D341Med (cell line): ENCODE data around the gene LRMDA.
"Not testable (repeated sequence)": the region's sequence is repeated elsewhere in the genome, so short reads cannot be mapped to it uniquely, and the experiment has no call there.

Experiments
- DNase-seq: peaks from one replicate; pipeline ENCODE4 v3.0.0; 2012; ENCODE audit warnings: low spot score

Gene LRMDA

GRCh38 chr10:76051007-76051936, 619.8 kb downstream of the LRMDA start:
- DNase-seq: no peak

- no peak for DNase-seq
These were observed 621.5 kb downstream of the LRMDA start for GRCh38 chr10:76052682-76053503.

- no peak for DNase-seq
These were observed 624.0 kb downstream of the LRMDA start for GRCh38 chr10:76055466-76055865.

DNA sequence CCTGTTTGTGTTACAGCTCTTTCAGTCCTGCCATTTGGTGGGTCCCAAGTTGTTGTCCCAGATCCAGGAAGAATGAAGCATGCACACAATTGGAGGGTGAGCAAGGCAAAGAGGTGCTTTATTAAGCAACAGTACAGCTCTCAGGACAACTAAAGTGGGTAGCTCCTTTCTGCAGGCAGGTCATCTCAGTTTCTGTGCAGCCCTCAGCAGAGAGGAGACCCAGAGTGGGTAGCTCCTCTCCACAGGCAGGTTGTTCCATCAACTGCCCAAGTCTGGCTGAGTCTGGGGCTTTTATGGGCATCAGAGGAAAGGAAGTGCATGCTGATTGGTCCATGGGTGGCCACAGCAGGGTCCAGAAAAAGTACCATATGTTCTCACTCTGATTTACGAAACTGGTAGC, 624.5 kb downstream of the LRMDA start:
- no peak for DNase-seq

GRCh38 chr10:76060993-76061392, 629.6 kb downstream of the LRMDA start:
- not testable (repeated sequence) for DNase-seq

- DNase-seq: no peak
These were observed 635.0 kb downstream of the LRMDA start for GRCh38 chr10:76066457-76066856.

- DNase-seq: no peak
These were observed 636.0 kb downstream of the LRMDA start for GRCh38 chr10:76067447-76067846.

GRCh38 chr10:76068856-76069255, 637.4 kb downstream of the LRMDA start:
- DNase-seq: no peak

DNA sequence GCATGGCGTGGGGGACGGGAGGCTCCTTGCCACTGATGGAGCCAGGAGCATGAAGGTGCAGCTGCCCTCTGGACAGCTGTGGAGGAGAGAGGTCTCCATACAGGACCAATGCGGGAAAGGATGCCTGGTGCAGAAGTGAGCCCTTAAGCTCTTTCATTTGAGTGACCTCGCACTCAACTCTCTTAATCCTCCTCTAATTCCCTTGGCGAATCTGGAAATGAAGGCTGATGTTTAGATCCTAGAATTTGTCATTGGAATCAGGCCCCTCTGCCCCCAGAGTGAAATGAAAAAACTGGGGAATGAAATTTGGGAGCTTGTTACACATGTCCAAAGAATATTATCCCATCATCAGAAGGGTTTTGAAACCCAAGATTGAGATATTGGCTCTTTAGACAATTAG, 639.5 kb downstream of the LRMDA start:
- DNase-seq: no peak

DNA sequence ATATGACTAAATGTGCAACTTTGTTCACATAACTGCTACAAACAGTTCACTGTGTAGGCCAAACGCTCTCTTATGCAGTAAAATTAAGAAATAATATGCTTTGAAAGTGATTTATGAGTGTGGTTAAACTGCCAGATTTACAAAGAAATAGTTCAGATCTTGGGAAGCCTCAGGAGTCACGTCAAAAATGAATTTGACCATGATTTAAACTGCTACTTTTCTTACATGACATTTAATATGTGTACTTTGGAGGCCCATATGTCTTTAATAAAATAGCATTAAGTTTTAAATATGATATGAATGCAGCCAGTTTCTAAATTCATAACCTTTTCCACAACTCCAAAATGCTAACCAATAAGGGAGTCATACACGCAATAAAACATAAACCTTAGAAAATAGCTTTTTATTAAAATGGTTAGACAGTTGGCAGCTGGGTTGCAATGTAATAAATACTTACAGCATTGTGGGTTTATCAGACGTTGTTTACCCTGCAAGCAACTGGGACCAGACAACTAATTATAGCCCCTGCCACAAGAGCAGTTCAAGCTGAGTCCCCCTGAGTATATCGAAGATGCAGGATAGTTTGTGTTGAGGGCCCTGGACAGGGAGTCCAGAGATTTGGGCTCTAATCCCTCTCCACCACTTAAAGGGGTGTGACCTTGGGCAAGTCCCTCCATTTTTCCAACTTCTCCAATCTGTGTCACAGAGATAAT, 640.4 kb downstream of the LRMDA start:
- no peak for DNase-seq

GRCh38 chr10:76072384-76072783, 641.0 kb downstream of the LRMDA start:
- no peak for DNase-seq

DNA sequence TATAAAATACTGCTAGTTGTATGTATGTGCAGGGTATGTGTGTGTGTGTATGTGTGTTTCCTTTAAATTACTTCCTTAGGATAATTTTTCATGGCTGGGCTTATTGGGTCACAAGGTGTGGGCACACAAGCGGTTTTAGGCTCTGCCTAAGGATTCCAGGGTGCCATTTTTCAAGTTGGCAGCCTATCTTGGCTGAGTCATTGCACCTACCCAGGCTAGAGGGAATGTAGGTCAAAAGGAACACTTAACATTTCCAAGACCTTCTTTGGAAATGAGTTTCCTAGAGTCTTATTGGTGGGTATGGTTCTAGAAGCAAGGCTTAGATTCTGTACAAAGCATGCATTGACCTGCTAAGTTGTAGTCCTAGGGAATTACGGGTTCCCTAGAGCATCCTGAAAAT, 642.1 kb downstream of the LRMDA start:
- DNase-seq: no peak

DNA sequence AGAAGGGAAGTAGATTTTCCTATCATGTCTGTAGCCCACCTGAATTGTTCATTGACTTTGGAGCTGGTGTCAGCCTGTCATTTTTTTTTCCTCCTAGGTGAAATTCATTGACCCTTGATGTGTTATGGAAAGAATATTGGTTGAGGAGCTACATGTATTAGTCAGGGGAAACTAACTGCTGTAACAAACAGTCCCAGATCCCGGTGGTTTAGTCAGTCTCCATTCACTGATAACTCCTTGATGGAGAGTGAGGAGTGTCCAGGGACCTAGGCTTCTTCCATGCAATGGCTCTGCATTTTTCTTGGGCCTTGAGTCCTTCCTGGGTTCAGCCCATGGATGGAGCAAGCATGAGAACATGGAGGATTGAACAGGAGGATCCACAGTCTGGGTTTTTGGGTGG, 643.2 kb downstream of the LRMDA start:
- no peak for DNase-seq

DNA sequence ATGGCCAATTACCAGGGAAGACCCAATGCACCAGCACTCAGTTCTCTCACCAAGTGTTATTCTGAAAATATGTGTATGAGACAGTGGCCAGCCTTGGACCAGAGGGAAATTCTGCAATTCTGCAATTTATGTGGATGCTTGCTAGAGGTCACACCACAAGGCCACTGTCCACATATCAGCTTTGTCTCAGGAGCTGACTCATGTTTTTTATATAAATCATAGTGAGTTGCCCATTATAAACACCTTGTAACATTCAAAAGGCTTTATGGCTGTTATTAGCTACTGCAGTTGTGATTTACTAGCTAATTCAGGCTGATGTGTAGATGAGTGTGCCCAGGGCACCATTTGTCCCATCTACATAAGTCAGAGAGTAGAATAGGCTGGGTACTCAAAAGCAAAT, 649.0 kb downstream of the LRMDA start:
- DNase-seq: no peak

DNA sequence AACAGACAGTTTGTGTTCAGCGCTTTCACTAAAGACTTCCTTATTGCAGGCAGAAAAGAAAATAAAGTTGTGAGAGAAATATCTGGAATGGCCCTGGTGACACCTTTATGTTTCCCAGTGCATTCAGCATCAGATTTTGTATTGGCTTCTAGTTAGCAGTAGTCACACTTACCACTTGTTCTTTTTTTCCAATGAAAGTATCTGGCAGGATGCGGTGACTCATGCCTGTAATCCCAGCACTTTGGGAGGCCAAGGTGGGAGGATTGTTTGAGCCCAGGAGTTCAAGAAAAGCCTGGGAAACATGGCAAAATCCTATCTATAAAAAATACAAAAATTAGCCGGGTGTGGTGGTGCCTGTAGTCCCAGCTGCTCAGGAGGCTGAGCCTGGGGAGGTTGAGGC, 649.6 kb downstream of the LRMDA start:
- no peak for DNase-seq

- DNase-seq: no peak
These were observed 650.8 kb downstream of the LRMDA start for GRCh38 chr10:76082232-76082631.

- DNase-seq: no peak
These were observed 651.5 kb downstream of the LRMDA start for GRCh38 chr10:76082956-76083355.

GRCh38 chr10:76085002-76085816, 653.8 kb downstream of the LRMDA start:
- no peak for DNase-seq

GRCh38 chr10:76085817-76086167, 654.4 kb downstream of the LRMDA start:
- no peak for DNase-seq

- no peak for DNase-seq
These were observed 654.8 kb downstream of the LRMDA start for GRCh38 chr10:76086170-76086760.
